OCI-LY7 (cell line): ENCODE results near the gene PUS7. TPM values are rescaled to one million over a fixed set of nuclear protein-coding genes. Genes with fewer than 3 reads are reported as not detected.

Source experiments
- BruUV-seq: library from RNA; stranded (reverse); fragments of 400-500 nt; replicated peaks from 2 replicates; lab custom pipeline; 2021; lab: Mats Ljungman, UMichigan
- CTCF ChIA-PET: fragments of 300-600 bp; sonication (Branson Sonifier 250); formaldehyde crosslinking; loops from one replicate; lab custom pipeline; 2022; ENCODE audit warnings: antibody characterized with exemption; ENCODE audit not compliant: unreplicated experiment; lab: Charles Lee
- POLR2A ChIA-PET: fragments of 300-600 bp; sonication (Branson Sonifier 250); formaldehyde crosslinking; loops from one replicate; lab custom pipeline; 2022; ENCODE audit warnings: antibody characterized with exemption; lab: Charles Lee
- DNase-seq: peaks from one replicate; pipeline ENCODE4 v3.0.0-alpha.2; 2015; ENCODE audit warnings: low spot score
- H2AFZ ChIP-seq: fragments of 200-600 bp; sonication (generic), shearing (Covaris generic); 2 replicates; pipeline ENCODE4 v1.6.1; 2014; ENCODE audit warnings: mild to moderate bottlenecking, antibody characterized with exemption, low read length, moderate library complexity
- H3K27ac ChIP-seq: fragments of 200-600 bp; sonication (generic); 2 replicates; pipeline ENCODE4 v1.5.1; 2014; ENCODE audit warnings: mixed run types, low read depth, mild to moderate bottlenecking, moderate library complexity, low read length, inconsistent platforms; ENCODE audit not compliant: poor library complexity, severe bottlenecking
- H3K36me3 ChIP-seq: fragments of 200-600 bp; sonication (generic); 2 replicates; pipeline ENCODE4 v1.6.1; 2014; ENCODE audit warnings: mild to moderate bottlenecking, antibody characterized with exemption, low read length, moderate library complexity, mixed read lengths; ENCODE audit not compliant: insufficient read depth
- H3K4me1 ChIP-seq: fragments of 200-600 bp; sonication (generic); 2 replicates; pipeline ENCODE4 v1.5.1; 2014; ENCODE audit warnings: mild to moderate bottlenecking, low read length; ENCODE audit not compliant: insufficient read depth, poor library complexity, severe bottlenecking
- H3K4me2 ChIP-seq: fragments of 200-600 bp; sonication (generic); 2 replicates; pipeline ENCODE4 v1.6.1; 2014; ENCODE audit warnings: mild to moderate bottlenecking, low read length
- H3K4me3 ChIP-seq: fragments of 200-600 bp; sonication (generic); 2 replicates; pipeline ENCODE4 v1.5.1; 2014; ENCODE audit warnings: mild to moderate bottlenecking, low read depth, low read length; ENCODE audit not compliant: poor library complexity, severe bottlenecking
- H3K79me2 ChIP-seq: fragments of 200-600 bp; sonication (generic); 2 replicates; pipeline ENCODE4 v1.6.1; 2016; ENCODE audit warnings: low read depth, mild to moderate bottlenecking, low read length, moderate library complexity, mixed read lengths; ENCODE audit not compliant: insufficient read depth
- H3K9me2 ChIP-seq: fragments of 200-600 bp; sonication (generic); 2 replicates; pipeline ENCODE4 v1.6.1; 2016; ENCODE audit warnings: mild to moderate bottlenecking, low read length, mixed read lengths; ENCODE audit not compliant: insufficient read depth
- H3K9me3 ChIP-seq: fragments of 200-600 bp; sonication (generic); 2 replicates; pipeline ENCODE4 v1.6.1; 2014; ENCODE audit warnings: mild to moderate bottlenecking, mixed run types, low read length, mixed read lengths
- H4K20me1 ChIP-seq: fragments of 200-600 bp; sonication (generic); 2 replicates; pipeline ENCODE4 v1.6.1; 2014; ENCODE audit warnings: mild to moderate bottlenecking, antibody characterized with exemption, low read length, moderate library complexity, mixed read lengths; ENCODE audit not compliant: insufficient read depth
- CTCF ChIP-seq: fragments of 200-600 bp; sonication (generic); conservative IDR thresholded peaks from 2 replicates; pipeline ENCODE4 v1.5.1; 2014; ENCODE audit warnings: mild to moderate bottlenecking, antibody characterized with exemption, low read length, moderate library complexity, mixed read lengths
- EZH2phosphoT487 ChIP-seq: fragments of 200-600 bp; sonication (generic); IDR thresholded peaks from 2 replicates; pipeline ENCODE4 v1.6.1; 2018; ENCODE audit warnings: low read depth, borderline replicate concordance, mild to moderate bottlenecking, mixed run types, antibody characterized with exemption, low read length, moderate library complexity, mixed read lengths
- intact Hi-C: fragments of 100-400 bp; cut with micrococcal nuclease; formaldehyde crosslinking; loops from one replicate; pipeline ENCODE4 v1.10.0; 2022; ENCODE audit not compliant: unreplicated experiment
- total RNA-seq, 2 experiments: library from RNA; depleted of rRNA in 1 of 2; stranded (reverse); fragments of >200 nt in 1 of 2; shearing (Covaris generic) in 1 of 2; gene quantifications; 2 replicates each; pipeline ENCODE4 v1.2.3, GENCODE V29; 2014 to 2022

PUS7 gene
- total RNA-seq, 2 experiments from 2014 or later = 13.7 to 19.2 TPM

GRCh38 chr7:105408791-105409410 lies 113.2 kb downstream of the PUS7 start:
- no peak overlapping the region for H3K27ac ChIP-seq
- H3K4me3 ChIP-seq = no peak overlapping the region
- intact Hi-C loops = no loop called here
- H3K79me2 ChIP-seq = no peaks in the 10 kb centered on the region
- no peak overlapping the region for H3K4me2 ChIP-seq
- ChIA-PET POLR2A (interaction anchor here (0.5 kb wide), 1 partner anchor 13 kb away, joined by 3 read pairs; no protein-coding TSS in a partner anchor), CTCF (interaction anchor here (1.1 kb wide), 1 partner anchor 10 kb away, joined by 3 read pairs; no protein-coding TSS in a partner anchor)
- no peaks in the 10 kb centered on the region for H3K9me3 ChIP-seq
- no TSS peak for BruUV-seq
- no peak overlapping the region for H2AFZ ChIP-seq
- no peaks in the 10 kb centered on the region for H3K4me1 ChIP-seq
- no peaks in the 10 kb centered on the region for H3K9me2 ChIP-seq
- no peaks in the 10 kb centered on the region for H4K20me1 ChIP-seq
- TF ChIP-seq CTCF = no peak
- no peak for TF ChIP-seq EZH2phosphoT487
- DNase-seq = no peak
- H3K36me3 ChIP-seq = no peaks in the 10 kb centered on the region

Other genes starting within 250 kb of the PUS7 start
- gene SRPK2, start 133.3 kb downstream of the PUS7 start, total RNA-seq (2014; rRNA removed; shearing (Covaris generic)) = 21.6 and 22.1 TPM in 2 replicates
- 26.8 and 31.7 TPM in 2 replicates for gene SRPK2, start 133.3 kb downstream of the PUS7 start, total RNA-seq (2022)
- gene RINT1, start 9.9 kb upstream of the PUS7 start, total RNA-seq (2014; rRNA removed; shearing (Covaris generic)) = 11.1 and 11.2 TPM in 2 replicates
- 23.9 and 27.8 TPM in 2 replicates for gene RINT1, start 9.9 kb upstream of the PUS7 start, total RNA-seq (2022)
- not detected in 2 replicates for gene EFCAB10, start 59.2 kb upstream of the PUS7 start, total RNA-seq (2014; rRNA removed; shearing (Covaris generic))
- not detected in 2 replicates for gene EFCAB10, start 59.2 kb upstream of the PUS7 start, total RNA-seq (2022)